NCI-H526 treated with DMSO at 0.1 percent for 48 hours (cell line): ENCODE measurements around the gene TMEM39A.

Source experiments
- DNase-seq: peaks from one replicate; lab custom pipeline; 2025; lab: John Stamatoyannopoulos, UW

Gene TMEM39A

GRCh38 chr3:119453822-119454221, 9.6 kb downstream of the TMEM39A start:
- no peak for DNase-seq

GRCh38 chr3:119444590-119444989, 18.8 kb downstream of the TMEM39A start:
- no peak for DNase-seq

- no peak for DNase-seq
These were observed 20.2 kb downstream of the TMEM39A start for GRCh38 chr3:119443179-119443578.

- no peak for DNase-seq
These were observed 25.6 kb downstream of the TMEM39A start for GRCh38 chr3:119437691-119438258.

DNA sequence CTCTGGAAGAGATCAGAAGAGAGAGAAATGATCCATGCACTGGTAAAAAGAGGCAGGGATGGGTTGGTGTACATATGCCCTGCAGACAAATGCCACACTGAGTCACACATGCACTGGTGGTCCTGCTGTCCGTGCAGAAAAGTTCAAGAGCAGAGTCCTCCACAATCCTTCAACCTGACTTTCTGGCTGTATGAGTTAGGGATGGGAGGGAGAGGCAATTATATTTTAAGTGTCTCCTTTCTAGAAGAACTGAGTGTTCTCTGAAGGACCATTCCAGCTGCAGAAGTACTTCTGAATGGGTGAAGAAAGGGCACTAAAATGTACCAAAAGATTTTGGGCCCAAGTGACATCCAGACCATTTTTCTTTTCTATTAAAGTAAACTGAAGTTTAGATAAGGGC, 26.4 kb downstream of the TMEM39A start:
- DNase-seq = no peak

- no peak for DNase-seq
These were observed 28.7 kb downstream of the TMEM39A start for GRCh38 chr3:119434703-119435102.

GRCh38 chr3:119433613-119434325, 29.6 kb downstream of the TMEM39A start:
- DNase-seq = no peak

DNA sequence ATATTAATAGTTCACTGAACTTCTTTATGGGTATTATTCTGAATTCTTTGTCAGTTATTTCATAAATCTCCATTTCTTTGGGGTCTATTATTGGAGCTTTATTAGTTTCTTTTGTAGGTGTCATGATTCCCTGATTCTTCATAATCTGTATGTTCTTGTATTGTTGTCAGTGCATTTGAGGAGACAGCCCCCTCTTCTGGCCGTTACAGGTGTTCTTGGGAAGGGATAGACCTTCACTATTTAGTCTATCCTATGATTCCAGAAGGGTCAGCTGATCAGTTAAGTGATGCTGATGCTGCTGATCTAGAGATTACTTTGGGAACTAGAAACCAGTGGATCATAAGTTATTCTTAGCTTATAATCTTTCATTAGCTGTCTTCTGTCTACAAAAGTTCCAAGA, 34.9 kb downstream of the TMEM39A start:
- no peak for DNase-seq

DNA sequence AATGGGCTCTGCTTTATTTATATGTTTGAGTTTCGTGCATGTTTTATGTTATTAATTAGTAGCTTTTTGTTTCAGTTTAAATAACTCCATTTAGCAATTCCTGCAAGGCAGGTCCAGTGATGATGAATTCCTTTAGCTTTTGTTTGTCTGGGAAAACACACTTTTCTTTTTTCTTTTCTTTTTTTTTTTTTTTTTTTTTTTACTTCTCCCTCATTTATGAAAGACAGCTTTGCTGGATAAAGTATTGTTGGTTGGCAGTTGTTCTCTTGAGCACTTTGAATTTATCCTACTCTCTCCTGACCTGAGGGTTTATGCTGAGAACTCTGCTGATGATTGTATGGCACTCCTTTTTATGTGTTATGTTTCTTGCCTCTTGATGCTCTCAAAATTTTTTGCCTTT, 35.7 kb downstream of the TMEM39A start:
- no peak for DNase-seq

DNA sequence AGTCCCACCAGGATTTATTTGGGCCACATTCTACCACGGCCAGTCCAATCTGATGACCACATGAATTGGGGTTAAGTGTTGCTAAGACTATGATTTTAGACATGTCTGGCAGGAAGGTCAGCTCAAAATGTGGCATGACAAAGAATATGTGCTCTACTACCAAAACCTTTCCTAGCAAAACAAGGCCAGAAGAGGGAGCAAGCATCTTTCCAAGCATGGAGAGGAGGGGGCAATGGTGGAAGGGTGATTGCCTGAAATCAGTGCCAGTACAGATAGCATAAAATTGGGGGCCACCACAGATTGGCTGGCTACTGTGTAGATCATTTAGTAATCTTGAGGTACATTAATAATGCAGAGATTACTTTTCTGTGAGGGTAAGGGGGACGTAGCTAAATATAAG, 43.2 kb downstream of the TMEM39A start:
- no peak for DNase-seq

GRCh38 chr3:119418641-119419040, 44.8 kb downstream of the TMEM39A start:
- no peak for DNase-seq

- no peak for DNase-seq
These were observed 45.5 kb downstream of the TMEM39A start for GRCh38 chr3:119417771-119418512.

DNA sequence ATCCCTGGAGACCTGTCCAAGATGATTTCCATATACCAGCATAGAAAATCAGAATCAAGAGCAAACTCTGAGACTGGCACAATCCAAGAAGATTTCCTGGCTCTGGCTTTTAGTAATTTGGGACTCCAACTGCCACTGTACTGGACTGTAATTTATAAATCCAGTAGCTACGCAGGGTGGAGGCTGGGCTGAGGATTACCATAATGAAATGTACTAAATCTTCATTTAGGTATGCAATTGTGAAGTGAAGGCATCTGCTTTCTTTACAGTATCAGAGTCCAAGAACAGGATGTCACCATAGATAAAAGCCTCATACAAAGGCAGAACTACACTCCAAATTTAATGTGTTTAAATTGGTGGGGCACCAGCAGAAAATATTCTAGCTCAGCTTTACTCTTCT, 46.5 kb downstream of the TMEM39A start:
- peak; percentile 1 for DNase-seq

GRCh38 chr3:119413603-119414280, 49.7 kb downstream of the TMEM39A start:
- DNase-seq = no peak

- no peak for DNase-seq
These were observed 53.6 kb downstream of the TMEM39A start for GRCh38 chr3:119409844-119410243.

DNA sequence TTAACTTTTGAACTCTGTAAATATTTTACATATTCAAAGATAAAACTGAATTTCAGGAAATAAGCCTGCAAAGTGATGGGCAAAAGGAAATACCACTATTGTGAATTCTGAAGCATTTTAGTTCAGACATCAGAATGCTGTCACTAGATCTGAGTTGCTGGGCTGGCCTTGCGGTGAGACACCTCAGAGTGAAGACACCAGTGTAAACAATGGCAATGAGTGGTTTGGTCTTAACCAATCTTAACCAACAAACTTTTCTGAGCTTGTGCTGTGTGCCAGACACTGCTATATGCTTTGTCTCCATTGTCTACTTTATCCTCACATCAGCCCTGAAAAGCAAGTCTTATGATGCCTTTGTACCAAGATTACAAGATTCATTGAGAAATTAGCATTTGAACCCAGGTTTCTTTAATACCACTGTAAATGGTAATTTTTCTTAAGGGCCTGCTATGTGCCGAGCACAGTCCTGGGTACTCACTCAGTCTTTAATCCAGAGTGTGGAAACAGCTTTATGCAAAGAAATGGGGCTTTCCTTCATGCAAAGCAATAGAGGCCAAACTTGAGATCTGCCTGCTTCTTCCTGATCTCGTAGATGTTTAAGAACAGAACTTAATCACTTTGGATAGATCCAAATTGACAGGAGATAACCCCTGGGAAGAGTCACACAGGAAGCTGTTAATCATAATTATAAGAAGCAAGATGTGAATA, 55.0 kb downstream of the TMEM39A start:
- DNase-seq = no peak

DNA sequence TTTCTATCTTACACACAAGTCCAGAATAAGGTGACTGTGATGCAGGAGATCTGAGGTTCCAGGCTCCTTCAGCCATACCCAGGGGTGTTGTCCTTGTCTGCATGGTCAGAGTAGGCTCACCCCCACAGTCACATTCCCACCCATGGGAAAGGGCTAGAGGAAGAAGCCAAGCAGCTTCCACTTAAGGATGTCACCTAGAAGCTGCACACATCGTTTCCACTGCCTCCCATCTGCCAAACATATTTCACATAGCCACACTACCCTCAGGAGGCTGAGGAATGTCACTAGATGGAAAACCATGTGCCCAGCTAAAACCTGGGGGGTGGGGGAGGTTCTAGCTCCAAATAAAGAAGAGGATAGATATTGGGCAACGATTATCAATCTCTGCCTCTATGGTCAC, 58.1 kb downstream of the TMEM39A start:
- DNase-seq = no peak

GRCh38 chr3:119403201-119403600, 60.2 kb downstream of the TMEM39A start:
- no peak for DNase-seq

DNA sequence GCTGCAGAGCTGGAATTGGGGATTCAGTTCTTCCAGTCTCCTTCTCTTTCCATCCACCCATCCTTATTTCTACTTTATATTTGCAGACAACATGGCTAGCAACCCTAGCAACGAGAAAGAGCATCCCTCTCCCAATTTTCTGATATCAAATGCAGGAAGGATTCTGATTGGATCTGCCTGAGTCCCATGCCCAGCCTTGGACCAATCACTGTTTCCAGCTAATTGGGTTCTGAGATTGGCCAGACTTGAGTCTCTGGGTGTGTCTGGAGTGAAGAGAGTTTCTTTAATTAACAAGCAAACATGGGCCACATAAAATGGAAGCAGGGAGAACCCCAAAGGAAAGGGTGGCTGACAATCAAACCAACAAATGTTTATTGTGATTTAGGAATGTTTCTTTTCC, 60.6 kb downstream of the TMEM39A start:
- DNase-seq = no peak

GRCh38 chr3:119401503-119402440, 61.6 kb downstream of the TMEM39A start:
- DNase-seq = no peak

DNA sequence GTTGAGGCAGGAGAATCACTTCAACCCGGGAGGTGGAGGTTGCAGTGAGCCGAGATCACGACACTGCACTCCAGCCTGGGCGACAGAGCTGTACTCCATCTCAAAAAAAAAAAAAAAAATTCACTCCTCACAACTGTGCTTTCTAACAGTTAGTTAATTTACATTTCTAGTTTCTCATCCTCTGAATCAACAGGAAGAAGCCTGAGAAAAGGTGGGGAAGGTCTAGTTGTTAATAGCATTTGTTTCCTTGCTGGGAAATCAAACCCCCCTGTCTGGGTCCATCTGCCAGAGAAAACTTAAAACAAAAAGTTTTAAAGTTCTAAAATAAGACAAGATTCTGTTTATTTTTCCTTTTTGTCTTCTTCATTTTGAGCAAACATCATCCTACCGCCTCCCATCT, 62.3 kb downstream of the TMEM39A start:
- DNase-seq = no peak
